Measurements from ENCODE around the gene TPPP.

GRCh38 chr5:634191-634590 lies 59.0 kb downstream of the TPPP start:
- TF ChIP-seq CTCF (IDR thresholded peaks at IDR 0.05; ENCODE audit: low read depth, low read length, poor library complexity, severe bottlenecking) = no peak
- no peak for TF ChIP-seq EZH2phosphoT487 (IDR thresholded peaks at IDR 0.05; ENCODE audit: borderline replicate concordance, low read length)

Measured in DOHH2 (cell line).